HG03045 (cell line): ENCODE measurements around the gene TRAF7.
"Not testable (repeated sequence)": the region's sequence is repeated elsewhere in the genome, so short reads cannot be mapped to it uniquely, and the experiment has no call there.

Experiments
- ATAC-seq: cut with Tn5 transposase; IDR thresholded peaks from one replicate; pipeline ENCODE4 v1.9.1; 2021; ENCODE audit warnings: mild to moderate bottlenecking, moderate library complexity; ENCODE audit not compliant: unreplicated experiment

Gene TRAF7

GRCh38 chr16:2155091-2155950 lies at the start of gene TRAF7:
Gene TRAF7 (plus strand): TSS chr16:2155782. CDS start chr16:2163921, 8,139 bp downstream.
- ATAC-seq = peak; percentile 82

- not testable (repeated sequence) for ATAC-seq
These were observed 49.4 kb upstream of the TRAF7 start for GRCh38 chr16:2106211-2106610.

- ATAC-seq = not testable (repeated sequence)
These were observed 48.3 kb upstream of the TRAF7 start for GRCh38 chr16:2107121-2107790.

GRCh38 chr16:2107791-2108125 lies 47.8 kb upstream of the TRAF7 start:
- ATAC-seq = not testable (repeated sequence)

- ATAC-seq = not testable (repeated sequence)
These were observed 46.9 kb upstream of the TRAF7 start for GRCh38 chr16:2108446-2109270.

GRCh38 chr16:2109271-2109580 lies 46.4 kb upstream of the TRAF7 start:
- ATAC-seq = not testable (repeated sequence)

- ATAC-seq = not testable (repeated sequence)
These were observed 45.7 kb upstream of the TRAF7 start for GRCh38 chr16:2109872-2110271.

- ATAC-seq = not testable (repeated sequence)
These were observed 45.1 kb upstream of the TRAF7 start for GRCh38 chr16:2110332-2111008.

- not testable (repeated sequence) for ATAC-seq
These were observed 44.6 kb upstream of the TRAF7 start for GRCh38 chr16:2111009-2111353.

- ATAC-seq = not testable (repeated sequence)
These were observed 43.9 kb upstream of the TRAF7 start for GRCh38 chr16:2111412-2112335.

- ATAC-seq = not testable (repeated sequence)
These were observed 43.0 kb upstream of the TRAF7 start for GRCh38 chr16:2112539-2113106.

- ATAC-seq = not testable (repeated sequence)
These were observed 41.4 kb upstream of the TRAF7 start for GRCh38 chr16:2114225-2114624.

- ATAC-seq = not testable (repeated sequence)
These were observed 40.5 kb upstream of the TRAF7 start for GRCh38 chr16:2114885-2115590.

- no peak for ATAC-seq
These were observed 40.0 kb upstream of the TRAF7 start for GRCh38 chr16:2115591-2115973.

- ATAC-seq = not testable (repeated sequence)
These were observed 39.2 kb upstream of the TRAF7 start for GRCh38 chr16:2116428-2116827.

- ATAC-seq = not testable (repeated sequence)
These were observed 38.2 kb upstream of the TRAF7 start for GRCh38 chr16:2117341-2117740.

GRCh38 chr16:2117960-2118722 lies 37.4 kb upstream of the TRAF7 start:
- not testable (repeated sequence) for ATAC-seq

GRCh38 chr16:2121325-2121724 lies 34.3 kb upstream of the TRAF7 start:
- ATAC-seq = not testable (repeated sequence)
